ENCODE results near the gene ARNT2.

The ARNT2 gene

DNA sequence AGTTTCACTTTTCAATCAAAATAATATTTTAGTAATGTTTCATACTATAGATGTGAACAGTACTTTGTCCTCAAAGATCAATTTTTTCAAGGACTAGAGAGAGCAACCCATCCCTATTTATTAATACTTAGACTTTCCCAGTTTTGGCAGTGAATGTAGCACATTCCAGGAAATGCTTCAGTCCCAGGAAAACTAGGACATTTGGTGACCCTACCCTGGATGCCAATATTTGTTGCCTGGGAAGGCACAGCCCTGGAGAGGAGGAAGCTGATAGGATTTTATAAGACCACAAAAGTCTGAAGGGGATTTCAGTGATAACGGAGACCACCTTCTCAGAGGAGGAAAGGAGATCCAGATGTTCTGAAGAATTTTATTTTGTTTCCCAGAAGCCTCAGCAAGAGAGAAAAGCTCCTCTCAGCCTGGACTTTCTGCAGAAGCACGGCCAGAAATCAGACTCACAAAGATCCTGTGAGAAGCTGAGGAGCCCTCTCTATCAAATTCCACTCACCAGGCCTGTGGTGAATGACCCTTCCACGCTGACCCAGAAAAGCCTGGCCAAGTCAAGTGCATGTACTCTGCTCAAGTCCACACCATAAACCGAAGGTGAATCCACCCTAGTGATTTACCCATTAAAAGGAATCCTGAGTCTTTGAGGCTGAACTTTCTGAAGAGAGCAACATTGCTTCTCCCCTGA is 203.3 kb downstream of the ARNT2 start:
- Mint-ChIP-seq H3K9me3 (no peaks in the 10 kb centered on the region), H3K4me3 (no peak overlapping the region), H3K27me3 (ENCODE audit: low read depth) (peaks cover 15% of the 10 kb centered on the region), H3K4me1 (ENCODE audit: low read depth) (no peaks in the 10 kb centered on the region), H3K36me3 (ENCODE audit: low read depth) (no peaks in the 10 kb centered on the region), H3K27ac (no peak overlapping the region)
- no peak for DNase-seq (ENCODE audit: low spot score)

DNA sequence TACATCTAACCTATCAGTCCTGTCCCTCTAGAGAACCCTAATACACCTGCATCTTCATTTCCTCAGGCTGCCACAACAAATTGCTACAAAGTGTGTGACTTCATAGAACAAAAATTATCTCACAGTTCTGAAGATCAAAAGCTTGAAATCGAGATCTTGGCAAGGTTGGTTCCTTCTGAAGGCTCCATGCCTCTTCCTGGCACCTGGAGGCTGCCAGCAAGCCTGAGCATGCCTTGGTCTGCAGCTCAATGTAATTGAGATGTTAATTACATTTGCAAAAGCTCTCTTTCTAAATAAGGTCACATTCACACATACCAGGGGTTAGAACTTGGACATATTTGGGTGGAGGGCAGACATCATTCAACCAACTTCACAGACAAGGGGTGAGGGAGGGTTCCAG is 204.5 kb downstream of the ARNT2 start:
- H3K4me1 Mint-ChIP-seq (ENCODE audit: low read depth) = no peaks in the 10 kb centered on the region
- H3K27me3 Mint-ChIP-seq (ENCODE audit: low read depth) = peaks cover 15% of the 10 kb centered on the region
- H3K4me3 Mint-ChIP-seq = no peak overlapping the region
- H3K9me3 Mint-ChIP-seq = no peaks in the 10 kb centered on the region
- no peak for DNase-seq (ENCODE audit: low spot score)
- no peaks in the 10 kb centered on the region for H3K36me3 Mint-ChIP-seq (ENCODE audit: low read depth)
- no peak overlapping the region for H3K27ac Mint-ChIP-seq

GRCh38 chr15:80609091-80609490 is 204.9 kb downstream of the ARNT2 start:
- Mint-ChIP-seq H3K27ac (no peak overlapping the region), H3K9me3 (no peaks in the 10 kb centered on the region), H3K4me3 (no peak overlapping the region), H3K36me3 (ENCODE audit: low read depth) (no peaks in the 10 kb centered on the region), H3K27me3 (ENCODE audit: low read depth) (peaks cover 15% of the 10 kb centered on the region), H3K4me1 (ENCODE audit: low read depth) (no peaks in the 10 kb centered on the region)
- no peak for DNase-seq (ENCODE audit: low spot score)

GRCh38 chr15:80609512-80609946 is 205.3 kb downstream of the ARNT2 start:
- Mint-ChIP-seq H3K9me3 (no peaks in the 10 kb centered on the region), H3K27me3 (ENCODE audit: low read depth) (peaks cover 15% of the 10 kb centered on the region), H3K27ac (no peak overlapping the region), H3K4me1 (ENCODE audit: low read depth) (no peaks in the 10 kb centered on the region), H3K36me3 (ENCODE audit: low read depth) (no peaks in the 10 kb centered on the region), H3K4me3 (no peak overlapping the region)
- no peak for DNase-seq (ENCODE audit: low spot score)

- peaks cover 15% of the 10 kb centered on the region for H3K27me3 Mint-ChIP-seq (ENCODE audit: low read depth)
- H3K4me1 Mint-ChIP-seq (ENCODE audit: low read depth) = no peaks in the 10 kb centered on the region
- H3K9me3 Mint-ChIP-seq = no peaks in the 10 kb centered on the region
- no peaks in the 10 kb centered on the region for H3K36me3 Mint-ChIP-seq (ENCODE audit: low read depth)
- no peak for DNase-seq (ENCODE audit: low spot score)
- H3K4me3 Mint-ChIP-seq = no peak overlapping the region
- H3K27ac Mint-ChIP-seq = no peak overlapping the region
These were observed 207.4 kb downstream of the ARNT2 start for GRCh38 chr15:80611543-80612080.

- no peaks in the 10 kb centered on the region for H3K4me1 Mint-ChIP-seq (ENCODE audit: low read depth)
- peaks cover 15% of the 10 kb centered on the region for H3K27me3 Mint-ChIP-seq (ENCODE audit: low read depth)
These were observed 208.1 kb downstream of the ARNT2 start for GRCh38 chr15:80612118-80612823.

DNA sequence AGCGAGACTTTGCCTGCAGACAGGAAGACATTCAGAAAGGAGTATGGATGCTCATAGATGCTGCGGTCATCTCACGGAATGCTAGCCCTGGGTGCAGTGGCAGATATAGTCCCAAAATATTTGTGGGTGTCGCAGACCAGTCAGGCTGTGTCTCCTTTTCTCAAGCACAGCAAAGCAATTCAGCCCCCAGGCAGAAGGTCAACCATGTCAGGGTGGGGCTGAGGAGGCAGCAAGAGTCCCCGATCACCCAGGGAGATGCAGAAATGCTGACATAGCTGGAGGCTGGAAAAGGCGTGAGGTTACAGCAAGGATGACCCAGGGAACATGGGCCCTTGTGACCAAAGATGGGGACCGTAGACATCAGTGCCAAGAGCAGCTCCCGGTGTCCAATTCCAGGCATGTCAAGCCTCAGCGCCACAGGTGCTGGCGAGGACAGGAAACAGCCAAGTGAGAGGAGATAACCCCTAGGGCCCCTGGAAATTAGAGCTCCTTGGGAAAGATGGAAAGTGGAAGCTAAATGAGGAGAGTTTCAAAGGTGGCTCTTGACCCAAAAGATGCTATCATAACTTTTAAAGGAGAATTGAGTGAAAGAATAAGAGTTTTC is 209.7 kb downstream of the ARNT2 start:
- H3K4me1 Mint-ChIP-seq (ENCODE audit: low read depth) = no peaks in the 10 kb centered on the region
- no peak for DNase-seq (ENCODE audit: low spot score)
- no peaks in the 10 kb centered on the region for H3K36me3 Mint-ChIP-seq (ENCODE audit: low read depth)
- no peak overlapping the region for H3K27ac Mint-ChIP-seq
- no peaks in the 10 kb centered on the region for H3K9me3 Mint-ChIP-seq
- peaks cover 16% of the 10 kb centered on the region for H3K27me3 Mint-ChIP-seq (ENCODE audit: low read depth)
- no peak overlapping the region for H3K4me3 Mint-ChIP-seq

More at GRCh38 chr15:80612118-80612823, 208.1 kb downstream of the ARNT2 start:
- no peak overlapping the region for H3K27ac Mint-ChIP-seq
- H3K4me3 Mint-ChIP-seq = no peak overlapping the region
- no peaks in the 10 kb centered on the region for H3K36me3 Mint-ChIP-seq (ENCODE audit: low read depth)
- DNase-seq (ENCODE audit: low spot score) = no peak
- H3K9me3 Mint-ChIP-seq = no peaks in the 10 kb centered on the region

DNA sequence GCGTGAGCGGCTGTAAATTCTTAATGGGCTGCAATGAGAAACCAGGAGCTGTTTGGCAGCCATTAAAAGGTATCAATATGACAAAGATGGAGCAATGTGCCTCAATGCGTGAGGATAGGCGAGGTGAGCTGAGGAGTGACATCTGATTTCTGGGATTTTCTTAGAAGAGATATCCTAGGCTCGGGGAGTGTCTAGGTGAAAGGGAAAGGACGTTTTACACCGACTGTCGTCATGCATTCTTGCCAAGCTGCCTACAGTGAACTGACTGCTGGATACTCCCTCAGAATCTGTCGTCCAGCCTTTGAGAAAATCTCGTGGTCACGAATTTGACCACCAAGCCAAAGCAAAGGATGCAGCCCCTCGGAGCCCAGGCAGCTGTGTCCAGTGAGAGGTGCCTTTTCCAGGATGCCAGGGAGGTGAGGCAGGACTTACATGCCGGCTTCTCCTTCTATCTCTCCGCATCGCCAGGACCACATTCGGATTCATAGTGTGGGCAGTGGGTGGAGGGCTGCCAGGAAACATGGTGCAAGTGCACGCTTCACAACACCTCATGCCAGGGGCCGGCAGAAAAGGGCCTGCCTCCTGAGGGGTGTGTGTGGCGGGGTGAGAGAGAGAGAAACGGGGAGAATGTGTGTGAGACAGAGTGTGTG is 210.7 kb downstream of the ARNT2 start:
- H3K4me1 Mint-ChIP-seq (ENCODE audit: low read depth) = no peaks in the 10 kb centered on the region
- H3K4me3 Mint-ChIP-seq = no peak overlapping the region
- H3K27me3 Mint-ChIP-seq (ENCODE audit: low read depth) = peaks cover 17% of the 10 kb centered on the region
- no peaks in the 10 kb centered on the region for H3K9me3 Mint-ChIP-seq
- no peaks in the 10 kb centered on the region for H3K36me3 Mint-ChIP-seq (ENCODE audit: low read depth)
- no peak overlapping the region for H3K27ac Mint-ChIP-seq
- DNase-seq (ENCODE audit: low spot score) = no peak

- H3K9me3 Mint-ChIP-seq = no peaks in the 10 kb centered on the region
- no peaks in the 10 kb centered on the region for H3K4me1 Mint-ChIP-seq (ENCODE audit: low read depth)
- H3K4me3 Mint-ChIP-seq = no peak overlapping the region
- peaks cover 17% of the 10 kb centered on the region for H3K27me3 Mint-ChIP-seq (ENCODE audit: low read depth)
- no peaks in the 10 kb centered on the region for H3K36me3 Mint-ChIP-seq (ENCODE audit: low read depth)
- no peak overlapping the region for H3K27ac Mint-ChIP-seq
- DNase-seq (ENCODE audit: low spot score) = no peak
These were observed 211.2 kb downstream of the ARNT2 start for GRCh38 chr15:80615361-80615736.

- Mint-ChIP-seq H3K9me3 (no peaks in the 10 kb centered on the region), H3K36me3 (ENCODE audit: low read depth) (no peaks in the 10 kb centered on the region), H3K4me1 (ENCODE audit: low read depth) (no peaks in the 10 kb centered on the region), H3K27me3 (ENCODE audit: low read depth) (peaks cover 19% of the 10 kb centered on the region), H3K4me3 (no peak overlapping the region), H3K27ac (no peak overlapping the region)
- no peak for DNase-seq (ENCODE audit: low spot score)
These were observed 211.7 kb downstream of the ARNT2 start for GRCh38 chr15:80615783-80616391.

DNA sequence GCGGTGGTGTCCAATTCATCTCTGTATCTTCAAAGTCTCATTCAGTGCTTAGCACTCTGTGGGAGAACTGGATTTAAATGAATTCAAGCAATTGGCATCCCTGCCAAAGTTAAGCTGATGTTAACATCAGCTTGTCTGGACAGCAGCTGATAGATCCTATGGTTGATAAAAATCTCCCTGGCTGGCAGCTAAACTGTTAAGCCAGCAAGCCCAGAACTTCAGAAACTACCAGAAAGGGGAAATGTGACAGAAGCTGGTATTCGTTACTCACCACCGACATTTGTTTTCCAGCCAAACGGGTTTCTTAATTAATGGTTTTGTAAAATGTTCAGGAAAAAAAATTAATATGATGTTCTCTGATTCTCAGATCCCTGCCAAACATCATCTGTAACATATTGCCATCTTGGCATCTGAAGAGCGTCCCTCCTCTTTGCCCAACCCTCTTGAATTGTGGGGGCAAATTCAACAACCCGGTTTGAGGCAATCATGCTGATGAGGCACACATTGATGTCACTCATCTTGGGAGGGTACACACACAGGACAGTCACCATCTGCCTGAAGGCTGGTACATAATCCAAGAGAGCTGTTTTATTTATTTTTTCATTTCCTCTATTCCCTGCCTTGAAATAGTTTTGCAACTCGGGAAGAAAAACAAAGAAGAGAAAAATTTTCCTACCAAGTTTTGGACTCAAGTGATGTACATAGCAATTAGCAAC is 214.7 kb downstream of the ARNT2 start:
- DNase-seq (ENCODE audit: low spot score) = no peak
- no peak overlapping the region for H3K27ac Mint-ChIP-seq
- peaks cover 4% of the 10 kb centered on the region for H3K9me3 Mint-ChIP-seq
- no peaks in the 10 kb centered on the region for H3K36me3 Mint-ChIP-seq (ENCODE audit: low read depth)
- peaks cover 18% of the 10 kb centered on the region for H3K27me3 Mint-ChIP-seq (ENCODE audit: low read depth)
- H3K4me3 Mint-ChIP-seq = no peak overlapping the region
- no peaks in the 10 kb centered on the region for H3K4me1 Mint-ChIP-seq (ENCODE audit: low read depth)

GRCh38 chr15:80619680-80620079 is 215.5 kb downstream of the ARNT2 start:
- peaks cover 4% of the 10 kb centered on the region for H3K9me3 Mint-ChIP-seq
- H3K27ac Mint-ChIP-seq = no peak overlapping the region
- no peak overlapping the region for H3K4me3 Mint-ChIP-seq
- H3K36me3 Mint-ChIP-seq (ENCODE audit: low read depth) = no peaks in the 10 kb centered on the region
- H3K27me3 Mint-ChIP-seq (ENCODE audit: low read depth) = peaks cover 18% of the 10 kb centered on the region
- DNase-seq (ENCODE audit: low spot score) = no peak
- no peaks in the 10 kb centered on the region for H3K4me1 Mint-ChIP-seq (ENCODE audit: low read depth)

DNA sequence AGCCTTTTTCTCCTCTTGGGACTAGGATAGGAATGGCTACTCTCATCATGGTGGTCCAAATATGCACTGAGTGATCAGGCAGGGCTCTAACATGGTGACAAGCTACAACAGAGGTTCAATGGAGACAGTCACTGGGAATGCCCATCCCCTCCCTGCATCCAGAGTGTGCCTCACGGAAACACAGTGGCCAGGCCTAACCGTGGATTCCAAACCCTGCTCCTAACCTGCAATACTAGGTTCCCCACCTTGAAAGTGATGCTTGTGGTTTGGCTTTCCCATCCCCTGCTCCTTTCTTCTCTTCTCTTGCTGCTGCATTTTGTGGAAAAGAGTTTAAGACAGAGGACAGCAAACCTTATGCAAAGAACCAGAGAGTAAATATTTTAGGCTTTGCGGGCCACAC is 216.0 kb downstream of the ARNT2 start:
- H3K27me3 Mint-ChIP-seq (ENCODE audit: low read depth) = peaks cover 18% of the 10 kb centered on the region
- H3K4me3 Mint-ChIP-seq = no peak overlapping the region
- no peaks in the 10 kb centered on the region for H3K36me3 Mint-ChIP-seq (ENCODE audit: low read depth)

More for the DNA sequence above, 216.0 kb downstream of the ARNT2 start:
- no peak overlapping the region for H3K27ac Mint-ChIP-seq
- peaks cover 4% of the 10 kb centered on the region for H3K9me3 Mint-ChIP-seq
- no peaks in the 10 kb centered on the region for H3K4me1 Mint-ChIP-seq (ENCODE audit: low read depth)
- no peak for DNase-seq (ENCODE audit: low spot score)
